WTC11 (cell line): ENCODE data around the gene VWA3B. TPM values are rescaled to one million over a fixed set of nuclear protein-coding genes. Genes with fewer than 3 reads are reported as not detected.

Experiments used
- AFF4 ChIP-seq: sonication (generic); formaldehyde crosslinking; IDR thresholded peaks from 2 replicates; pipeline ENCODE4 v1.8.1; 2023; ENCODE audit warnings: mild to moderate bottlenecking, missing genetic modification reagents, borderline replicate concordance
- ATF1 ChIP-seq: sonication (generic); formaldehyde crosslinking; IDR thresholded peaks from 2 replicates; pipeline ENCODE4 v1.8.1; 2023; ENCODE audit warnings: mild to moderate bottlenecking, moderate library complexity, missing genetic modification reagents
- ATF3 ChIP-seq: sonication (generic); formaldehyde crosslinking; conservative IDR thresholded peaks from 2 replicates; pipeline ENCODE4 v1.8.1; 2022; ENCODE audit warnings: mild to moderate bottlenecking, missing genetic modification reagents
- ATF6 ChIP-seq: sonication (generic); formaldehyde crosslinking; IDR thresholded peaks from 2 replicates; pipeline ENCODE4 v1.8.1; 2023; ENCODE audit warnings: mild to moderate bottlenecking, missing genetic modification reagents
- CBFB ChIP-seq: sonication (generic); formaldehyde crosslinking; IDR thresholded peaks from 2 replicates; pipeline ENCODE4 v1.8.1; 2022; ENCODE audit warnings: mild to moderate bottlenecking, low read depth, missing genetic modification reagents
- CREM ChIP-seq: sonication (generic); formaldehyde crosslinking; IDR thresholded peaks from 2 replicates; pipeline ENCODE4 v1.8.1; 2022; ENCODE audit warnings: mild to moderate bottlenecking, missing genetic modification reagents, moderate library complexity
- E2F4 ChIP-seq: sonication (generic); formaldehyde crosslinking; IDR thresholded peaks from 2 replicates; pipeline ENCODE4 v1.8.1; 2022; ENCODE audit warnings: low read depth, mild to moderate bottlenecking, moderate library complexity, missing genetic modification reagents, borderline replicate concordance
- ELF4 ChIP-seq: sonication (generic); formaldehyde crosslinking; IDR thresholded peaks from 2 replicates; pipeline ENCODE4 v1.8.1; 2022; ENCODE audit warnings: low read depth, mild to moderate bottlenecking, moderate library complexity, missing genetic modification reagents
- ERG ChIP-seq: fragments of 250-450 bp; sonication (Bioruptor Pico); IDR thresholded peaks from 2 replicates; pipeline ENCODE4 v1.8.0; 2021; ENCODE audit warnings: mild to moderate bottlenecking
- FOXP1 ChIP-seq: sonication (generic); formaldehyde crosslinking; IDR thresholded peaks from 2 replicates; pipeline ENCODE4 v1.8.0; 2022; ENCODE audit warnings: missing genetic modification reagents, mild to moderate bottlenecking, moderate library complexity, borderline replicate concordance
- HMGXB4 ChIP-seq: sonication (generic); formaldehyde crosslinking; IDR thresholded peaks from 2 replicates; pipeline ENCODE4 v1.8.1; 2023; ENCODE audit warnings: mild to moderate bottlenecking, moderate library complexity, missing genetic modification reagents
- JAZF1 ChIP-seq: fragments of 250-450 bp; sonication (Bioruptor Pico); IDR thresholded peaks from 2 replicates; pipeline ENCODE4 v1.9.0; 2021; ENCODE audit warnings: moderate library complexity, mild to moderate bottlenecking, inconsistent platforms
- MAX ChIP-seq: sonication (generic); formaldehyde crosslinking; IDR thresholded peaks from 2 replicates; pipeline ENCODE4 v1.8.0; 2022; ENCODE audit warnings: mild to moderate bottlenecking, missing genetic modification reagents
- MYBL2 ChIP-seq: sonication (generic); formaldehyde crosslinking; IDR thresholded peaks from 2 replicates; pipeline ENCODE4 v1.8.1; 2023; ENCODE audit warnings: mild to moderate bottlenecking, moderate library complexity, missing genetic modification reagents
- NFATC4 ChIP-seq: fragments of 250-450 bp; sonication (Bioruptor Pico); IDR thresholded peaks from 2 replicates; pipeline ENCODE4 v1.9.0; 2021; ENCODE audit warnings: mild to moderate bottlenecking
- NR1H2 ChIP-seq: sonication (generic); formaldehyde crosslinking; IDR thresholded peaks from 2 replicates; pipeline ENCODE4 v1.9.0; 2021; ENCODE audit warnings: mild to moderate bottlenecking, moderate library complexity, missing genetic modification reagents
- RELA ChIP-seq: sonication (generic); formaldehyde crosslinking; IDR thresholded peaks from 2 replicates; pipeline ENCODE4 v1.8.1; 2022; ENCODE audit warnings: missing genetic modification reagents, mild to moderate bottlenecking, borderline replicate concordance
- RORB ChIP-seq: fragments of 250-450 bp; sonication (Bioruptor Pico); IDR thresholded peaks from 2 replicates; pipeline ENCODE4 v1.9.0; 2021; ENCODE audit warnings: mild to moderate bottlenecking
- STAT6 ChIP-seq: sonication (generic); formaldehyde crosslinking; conservative IDR thresholded peaks from 2 replicates; pipeline ENCODE4 v1.8.1; 2023; ENCODE audit warnings: mild to moderate bottlenecking, low read depth, missing genetic modification reagents, moderate library complexity
- ZNF219 ChIP-seq: sonication (generic); formaldehyde crosslinking; IDR thresholded peaks from 2 replicates; pipeline ENCODE4 v1.8.0; 2023; ENCODE audit warnings: missing genetic modification reagents, mild to moderate bottlenecking, borderline replicate concordance
- ZNF671 ChIP-seq: fragments of 250-450 bp; sonication (Bioruptor Pico); IDR thresholded peaks from 2 replicates; pipeline ENCODE4 v1.8.0; 2021; ENCODE audit warnings: mild to moderate bottlenecking
- ZSCAN18 ChIP-seq: fragments of 250-450 bp; sonication (Bioruptor Pico); IDR thresholded peaks from 2 replicates; pipeline ENCODE4 v2.1.2; 2022; ENCODE audit warnings: mild to moderate bottlenecking, moderate library complexity
- total RNA-seq: library from RNA; stranded (reverse); gene quantifications from 3 replicates; pipeline ENCODE4 v1.2.3, GENCODE V29; 2021

Gene VWA3B
- total RNA-seq, 1 experiment from 2014 or later, result not detected

- no peak for TF ChIP-seq ATF6 (CRISPR knock-in tag)
- no peak for TF ChIP-seq NR1H2
- TF ChIP-seq CREM (CRISPR knock-in tag), result 0 out of 2 replicates have a peak, but pooled peaks have one; percentile 61
- TF ChIP-seq ZNF219 (CRISPR knock-in tag), result 0 out of 2 replicates have a peak, but pooled peaks have one; percentile 88
- TF ChIP-seq MAX (CRISPR knock-in tag), result peak; percentile 50; the same call in 1 of the 2 replicates
- peak; percentile 52; the same call in 1 of the 2 replicates for TF ChIP-seq RELA
- TF ChIP-seq ZNF671, result no peak
- no peak for TF ChIP-seq STAT6 (CRISPR knock-in tag)
- TF ChIP-seq NFATC4 (CRISPR knock-in tag), result no peak
- no peak for TF ChIP-seq AFF4
- TF ChIP-seq HMGXB4 (CRISPR knock-in tag), result no peak
- no peak for TF ChIP-seq ATF1 (CRISPR knock-in tag)
- no peak for TF ChIP-seq E2F4
- TF ChIP-seq FOXP1, result peak; percentile 60; the same call in 1 of the 2 replicates
- no peak for TF ChIP-seq ERG (CRISPR knock-in tag)
- no peak; the same call in 1 of the 2 replicates for TF ChIP-seq ELF4 (CRISPR knock-in tag)
- no peak for TF ChIP-seq CBFB
- TF ChIP-seq JAZF1 (CRISPR knock-in tag), result no peak
- no peak for TF ChIP-seq ZSCAN18
- no peak for TF ChIP-seq MYBL2
- TF ChIP-seq RORB (CRISPR knock-in tag), result no peak
- no peak for TF ChIP-seq ATF3
Measured at GRCh38 chr2:98346311-98347236, 259.6 kb downstream of the VWA3B start, which contains the start of gene CNGA3 (continued).
